GM12865 (cell line): Measurements from ENCODE around the gene PLD6.
"Not testable (repeated sequence)": the region's sequence is repeated elsewhere in the genome, so short reads cannot be mapped to it uniquely, and the experiment has no call there.

Source experiments
- DNase-seq: peaks from one replicate; pipeline ENCODE4 v3.0.0; 2010; ENCODE audit warnings: low read depth
- H3K4me3 ChIP-seq: 2 replicates; pipeline ENCODE4 v1.5.1; 2011; ENCODE audit warnings: mild to moderate bottlenecking, low read depth, low read length, control low read depth
- TF ChIP-seq, protein P1 (sequence below): IDR thresholded peaks from 2 replicates; pipeline ENCODE4 v1.5.1; 2011; ENCODE audit warnings: low read length, control low read depth, low read depth, inconsistent platforms; ENCODE audit not compliant: insufficient read depth; ENCODE audit errors: missing control alignments

PLD6 gene

DNA sequence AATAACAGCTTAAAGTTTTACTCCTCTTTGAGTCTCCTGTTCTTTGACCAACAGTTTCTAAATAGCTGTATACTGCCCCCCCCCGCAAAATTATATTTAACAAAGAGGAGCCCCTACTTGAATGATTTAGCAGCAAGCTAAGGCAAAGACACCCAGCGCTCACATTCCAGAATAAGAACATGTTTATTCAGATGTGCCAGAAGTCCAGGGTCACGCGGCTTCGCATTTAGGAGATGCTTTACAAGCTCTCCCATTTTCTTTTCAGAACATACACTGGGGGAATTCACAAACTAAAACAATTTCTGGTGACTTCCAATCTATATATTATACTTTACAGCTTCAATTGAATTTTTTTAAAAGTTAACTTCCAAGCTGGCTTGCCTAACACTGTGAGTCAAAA is 5.3 kb downstream of the PLD6 start:
- no peak overlapping the region for H3K4me3 ChIP-seq
- DNase-seq: no peak
- TF ChIP-seq, protein P1, sequence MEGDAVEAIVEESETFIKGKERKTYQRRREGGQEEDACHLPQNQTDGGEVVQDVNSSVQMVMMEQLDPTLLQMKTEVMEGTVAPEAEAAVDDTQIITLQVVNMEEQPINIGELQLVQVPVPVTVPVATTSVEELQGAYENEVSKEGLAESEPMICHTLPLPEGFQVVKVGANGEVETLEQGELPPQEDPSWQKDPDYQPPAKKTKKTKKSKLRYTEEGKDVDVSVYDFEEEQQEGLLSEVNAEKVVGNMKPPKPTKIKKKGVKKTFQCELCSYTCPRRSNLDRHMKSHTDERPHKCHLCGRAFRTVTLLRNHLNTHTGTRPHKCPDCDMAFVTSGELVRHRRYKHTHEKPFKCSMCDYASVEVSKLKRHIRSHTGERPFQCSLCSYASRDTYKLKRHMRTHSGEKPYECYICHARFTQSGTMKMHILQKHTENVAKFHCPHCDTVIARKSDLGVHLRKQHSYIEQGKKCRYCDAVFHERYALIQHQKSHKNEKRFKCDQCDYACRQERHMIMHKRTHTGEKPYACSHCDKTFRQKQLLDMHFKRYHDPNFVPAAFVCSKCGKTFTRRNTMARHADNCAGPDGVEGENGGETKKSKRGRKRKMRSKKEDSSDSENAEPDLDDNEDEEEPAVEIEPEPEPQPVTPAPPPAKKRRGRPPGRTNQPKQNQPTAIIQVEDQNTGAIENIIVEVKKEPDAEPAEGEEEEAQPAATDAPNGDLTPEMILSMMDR: no peak

DNA sequence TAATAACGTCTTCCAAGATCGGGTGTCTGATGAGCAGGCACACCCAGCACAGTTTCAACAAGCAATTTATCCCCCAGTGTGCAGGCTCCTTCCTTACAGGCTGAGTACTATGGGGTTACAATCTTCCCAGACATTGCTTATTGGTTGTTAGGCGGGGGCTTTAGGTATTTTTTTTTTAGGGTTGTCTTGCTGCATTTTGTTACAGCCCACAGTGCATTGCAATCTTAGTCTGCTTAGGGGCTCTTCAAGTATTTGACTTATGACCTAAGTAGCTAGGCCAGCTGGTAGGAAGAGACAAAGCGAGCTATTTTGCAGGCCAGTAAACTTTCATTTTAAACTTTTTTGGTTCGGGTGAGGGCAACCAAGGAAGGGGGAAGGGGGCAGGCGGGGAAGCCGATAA is 5.8 kb downstream of the PLD6 start:
- DNase-seq: no peak
- no peak overlapping the region for H3K4me3 ChIP-seq
- TF ChIP-seq, protein P1: no peak

DNA sequence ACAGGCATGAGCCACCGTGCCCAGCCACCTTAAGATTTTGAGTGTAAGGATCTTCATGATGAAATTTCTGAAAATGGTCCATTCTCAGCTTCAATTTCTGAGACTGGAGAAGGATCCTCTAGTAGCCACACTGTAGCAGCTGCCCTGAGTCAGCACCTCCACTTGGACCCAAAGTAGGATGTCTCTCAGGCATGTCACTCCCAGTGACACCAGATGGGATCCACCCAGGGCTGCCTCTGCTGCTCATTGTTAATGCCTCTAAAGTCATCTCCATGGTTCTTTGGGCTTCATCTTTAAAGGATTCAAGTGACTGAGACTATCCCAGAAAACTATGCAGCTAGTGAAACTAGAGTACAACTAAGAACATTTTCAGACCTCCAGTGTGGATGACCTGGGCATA is 7.9 kb downstream of the PLD6 start:
- H3K4me3 ChIP-seq: no peak overlapping the region
- TF ChIP-seq, protein P1: no peak
- no peak for DNase-seq

DNA sequence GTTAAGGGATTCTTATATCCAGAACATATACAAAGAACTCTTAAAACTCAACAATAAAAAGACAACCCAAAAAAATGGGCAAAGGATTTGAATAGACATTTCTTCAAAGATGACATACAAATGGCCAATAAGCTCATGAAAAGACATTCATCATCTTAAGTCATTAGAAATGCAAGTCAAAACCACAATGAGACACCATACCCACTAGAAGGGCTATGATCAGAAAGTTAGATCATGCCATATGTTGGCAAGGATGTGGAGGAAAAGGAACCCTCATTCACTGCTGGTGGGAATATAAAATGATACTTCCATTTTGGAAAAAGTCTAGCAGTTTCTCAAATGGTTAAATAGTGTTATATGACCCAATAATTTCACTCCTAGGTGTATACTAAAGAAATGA is 9.4 kb downstream of the PLD6 start:
- TF ChIP-seq, protein P1: no peak
- no peak overlapping the region for H3K4me3 ChIP-seq
- DNase-seq: no peak

DNA sequence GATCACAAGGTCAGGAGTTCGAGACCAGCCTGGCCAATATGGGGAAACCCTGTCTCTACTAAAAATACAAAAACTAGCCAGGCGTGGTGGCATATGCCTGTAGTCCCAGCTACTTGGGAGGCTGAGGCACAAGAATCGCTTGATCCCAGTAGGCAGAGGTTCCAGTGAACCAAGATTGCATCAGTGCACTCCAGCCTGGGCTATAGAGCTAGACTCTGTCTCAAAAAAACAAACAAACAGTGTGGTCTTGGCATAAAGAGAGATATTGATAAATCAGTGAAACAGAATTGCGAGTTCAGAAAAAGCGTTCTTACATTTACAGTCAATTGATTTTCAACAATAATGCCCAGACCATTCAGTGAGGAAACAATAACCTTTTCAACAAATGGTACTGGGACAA is 10.7 kb downstream of the PLD6 start:
- not testable (repeated sequence) for H3K4me3 ChIP-seq, DNase-seq

DNA sequence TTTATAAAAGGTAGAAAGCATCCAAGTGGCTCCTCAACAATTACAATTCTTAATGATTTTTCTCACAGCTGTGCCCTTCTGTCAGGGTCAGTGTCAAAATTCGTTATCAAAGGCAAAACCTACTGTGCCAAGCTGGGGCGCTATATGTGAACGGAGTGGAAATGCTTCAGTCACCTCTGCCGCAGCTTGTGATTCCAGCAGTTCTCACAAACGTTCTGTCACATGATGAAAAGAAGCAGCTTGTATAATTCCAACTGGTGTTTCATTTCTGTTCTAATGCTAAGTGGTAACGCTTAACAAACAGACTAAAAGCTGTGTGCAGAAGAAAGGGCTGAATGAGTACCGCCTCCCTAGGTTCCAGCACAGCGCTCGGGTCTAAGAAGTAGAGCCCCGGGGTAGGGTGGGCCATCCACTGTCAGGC is 14.2 kb downstream of the PLD6 start:
- no peak for DNase-seq
- H3K4me3 ChIP-seq: no peak overlapping the region
- TF ChIP-seq, protein P1: no peak

DNA sequence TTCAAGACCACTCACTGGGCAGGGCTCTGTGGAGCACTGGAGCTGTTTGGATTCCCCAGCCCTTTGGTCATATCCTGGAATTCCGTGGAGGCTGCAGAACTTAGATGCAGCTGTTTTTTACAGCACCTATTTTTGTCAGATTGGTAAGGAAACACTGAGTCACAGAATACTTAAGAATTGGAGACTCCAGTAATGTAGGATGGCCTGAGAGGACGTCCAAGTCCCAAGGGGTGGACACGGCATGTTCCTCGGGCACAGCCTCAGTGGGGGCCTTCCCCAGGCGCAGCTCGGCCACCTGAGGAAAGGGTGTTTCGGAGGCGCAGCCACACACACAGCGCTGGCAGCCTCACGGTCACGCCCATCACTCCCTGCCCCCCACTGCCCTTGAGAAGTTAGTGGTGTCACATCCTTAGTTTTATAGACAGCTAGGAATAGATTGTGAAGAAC is 14.8 kb downstream of the PLD6 start:
- TF ChIP-seq, protein P1: no peak
- DNase-seq: no peak
- H3K4me3 ChIP-seq: no peak overlapping the region
